Stimulated activated CD8-positive, alpha-beta memory T cell treated with anti-CD3 and anti-CD28 coated beads, Interleukin-7, amount 100 ng/mL, for 48 hours (primary cell): Measurements from ENCODE around the gene IGIP.

Source experiments
- DNase-seq, 2 donors: peaks; one replicate each; pipeline ENCODE4 v3.0.0-alpha.2; 2020; ENCODE audit warnings: low read depth in 1 of 2; ENCODE audit errors: extremely low read depth in 1 of 2

Gene IGIP

GRCh38 chr5:140162275-140162674 is 36.5 kb downstream of the IGIP start:
- no peak for DNase-seq

- DNase-seq = no peak
These were observed 37.0 kb downstream of the IGIP start for GRCh38 chr5:140162781-140163180.

GRCh38 chr5:140165101-140165922 is 39.6 kb downstream of the IGIP start:
- no peak for DNase-seq

- DNase-seq = no peak
These were observed 40.2 kb downstream of the IGIP start for GRCh38 chr5:140165923-140166270.

GRCh38 chr5:140166911-140167310 is 41.2 kb downstream of the IGIP start:
- DNase-seq = no peak

- no peak for DNase-seq
These were observed 42.6 kb downstream of the IGIP start for GRCh38 chr5:140168371-140168770.

GRCh38 chr5:140169410-140169809 is 43.7 kb downstream of the IGIP start:
- DNase-seq = no peak

- no peak for DNase-seq
These were observed 46.7 kb downstream of the IGIP start for GRCh38 chr5:140172483-140172882.

GRCh38 chr5:140174014-140174413 is 48.3 kb downstream of the IGIP start:
- no peak for DNase-seq

- peak; percentile 87 to 94 for DNase-seq
These were observed 49.0 kb downstream of the IGIP start, which contains the start of gene CYSTM1 for GRCh38 chr5:140174465-140175366. Gene CYSTM1 (plus strand): TSS chr5:140175188. CDS start chr5:140194466, 19,278 bp downstream.

- peak; percentile 32 to 45 for DNase-seq
These were observed 49.8 kb downstream of the IGIP start for GRCh38 chr5:140175367-140176030.

GRCh38 chr5:140176031-140176387 is 50.3 kb downstream of the IGIP start:
- DNase-seq = no peak

GRCh38 chr5:140178086-140178410 is 52.3 kb downstream of the IGIP start:
- DNase-seq = no peak

- DNase-seq = no peak
These were observed 52.9 kb downstream of the IGIP start for GRCh38 chr5:140178482-140179116.
